GM19240 (cell line): ENCODE measurements around the gene IRF2.
A peak's percentile ranks its signal among the peaks of the same experiment; 100 is the strongest.

Experiments
- DNase-seq: peaks from one replicate; pipeline ENCODE4 v3.0.0; 2011; ENCODE audit warnings: low spot score; ENCODE audit not compliant: insufficient read length

The IRF2 gene

DNA sequence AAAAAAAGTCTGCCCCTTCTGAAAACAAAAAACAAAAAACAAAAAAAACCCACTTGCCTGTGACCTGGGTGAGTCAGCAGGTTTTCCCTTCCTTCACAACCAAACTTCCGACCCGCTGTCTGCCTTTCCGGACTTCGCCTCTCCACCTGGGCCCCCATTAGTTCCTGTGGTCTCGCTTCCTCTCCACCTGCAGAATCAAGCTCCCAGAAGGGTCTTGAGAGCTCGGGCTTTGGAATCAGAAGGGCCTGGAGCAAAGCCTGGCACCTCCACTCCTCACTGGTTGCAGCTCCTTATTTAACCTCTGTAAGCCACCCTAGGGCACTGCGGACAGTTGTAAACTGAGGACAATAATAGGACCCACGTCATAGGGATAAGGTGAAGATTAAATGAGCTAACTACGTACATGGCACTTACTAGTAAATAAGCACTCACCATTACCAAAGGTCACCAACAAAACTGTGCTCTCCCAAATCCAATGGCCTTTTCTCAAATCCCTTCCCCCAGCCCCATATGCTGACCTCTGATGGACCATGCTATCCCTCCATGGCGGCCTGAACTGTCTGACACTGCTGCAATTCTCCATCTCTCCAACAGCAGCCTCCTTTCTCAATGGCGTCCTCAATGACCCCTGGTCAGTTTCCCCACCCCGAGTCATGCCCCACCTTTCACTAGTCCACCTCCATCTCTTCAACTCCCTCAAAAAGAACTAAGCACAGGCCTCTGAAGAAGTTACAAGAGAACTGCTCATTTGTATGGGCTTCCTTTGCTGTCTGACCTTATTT is 64.2 kb downstream of the IRF2 start:
- no peak for DNase-seq

DNA sequence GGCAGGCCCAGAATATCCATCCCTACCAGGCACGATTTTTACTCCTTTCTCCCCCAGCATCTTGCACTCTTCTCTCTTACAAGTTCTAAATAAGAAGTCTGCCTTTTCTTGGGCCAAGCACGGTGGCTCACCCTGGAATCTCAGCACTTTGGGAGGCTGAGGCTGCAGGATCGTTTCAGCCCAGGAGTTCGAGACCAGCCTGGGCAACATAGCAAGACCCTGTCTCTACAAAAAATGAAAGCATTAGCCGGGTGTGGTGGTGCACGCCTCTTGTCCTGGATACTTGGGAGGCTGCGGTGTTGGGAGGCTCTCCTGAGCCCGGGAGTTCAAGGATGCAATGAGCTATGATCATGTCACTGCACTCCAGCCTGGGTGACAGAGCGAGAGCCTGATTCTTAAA is 64.8 kb downstream of the IRF2 start:
- no peak for DNase-seq

DNA sequence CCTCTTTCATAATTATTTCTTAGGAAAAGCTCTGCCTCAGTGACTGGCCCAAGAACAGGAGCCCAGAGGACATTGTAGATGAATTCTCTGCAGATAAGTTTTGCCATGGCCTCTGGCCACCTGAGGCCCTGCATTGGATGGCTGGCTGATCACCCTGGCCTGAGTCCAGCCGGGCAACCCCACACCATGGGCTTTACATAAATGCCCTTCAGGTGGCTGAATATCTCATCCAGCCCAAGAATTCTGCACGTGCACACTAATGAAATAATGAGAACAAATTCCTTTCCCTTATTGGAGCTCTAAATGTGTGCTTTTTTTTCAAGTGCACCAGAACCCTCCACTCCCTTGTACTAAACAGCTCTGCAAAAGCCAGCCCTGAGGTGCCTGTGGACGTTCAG is 65.7 kb downstream of the IRF2 start:
- no peak for DNase-seq

DNA sequence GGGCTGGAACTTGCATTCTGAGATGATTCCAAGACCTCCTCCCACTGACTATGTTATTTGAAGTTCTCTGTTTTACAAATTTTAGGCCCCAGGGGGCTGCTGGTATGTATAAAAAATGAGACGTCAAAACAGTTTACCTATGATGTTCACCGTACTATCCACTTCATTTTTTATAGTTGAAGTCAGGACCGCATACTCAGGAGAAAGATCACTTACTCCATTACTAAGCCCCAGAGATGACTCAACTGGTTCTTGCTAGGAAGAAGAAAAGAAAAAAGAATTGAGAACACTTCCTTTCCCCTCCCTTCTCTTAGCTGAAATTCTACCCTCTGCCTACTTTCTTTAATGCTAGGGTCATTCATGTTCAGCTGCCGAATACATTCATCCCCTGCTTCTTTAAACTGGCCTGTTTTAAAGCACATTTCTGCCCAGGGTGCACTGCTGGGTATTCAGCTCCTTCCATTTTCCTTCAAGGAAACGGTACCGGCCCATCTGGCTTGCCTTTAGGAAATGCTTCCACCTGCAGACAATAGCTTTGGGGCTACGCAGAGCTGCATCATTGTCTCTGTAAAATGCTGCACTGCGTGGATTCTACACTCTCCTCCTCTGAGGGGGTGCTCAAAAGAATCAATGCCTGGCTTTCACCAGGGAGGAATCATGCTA is 66.2 kb downstream of the IRF2 start:
- no peak for DNase-seq

DNA sequence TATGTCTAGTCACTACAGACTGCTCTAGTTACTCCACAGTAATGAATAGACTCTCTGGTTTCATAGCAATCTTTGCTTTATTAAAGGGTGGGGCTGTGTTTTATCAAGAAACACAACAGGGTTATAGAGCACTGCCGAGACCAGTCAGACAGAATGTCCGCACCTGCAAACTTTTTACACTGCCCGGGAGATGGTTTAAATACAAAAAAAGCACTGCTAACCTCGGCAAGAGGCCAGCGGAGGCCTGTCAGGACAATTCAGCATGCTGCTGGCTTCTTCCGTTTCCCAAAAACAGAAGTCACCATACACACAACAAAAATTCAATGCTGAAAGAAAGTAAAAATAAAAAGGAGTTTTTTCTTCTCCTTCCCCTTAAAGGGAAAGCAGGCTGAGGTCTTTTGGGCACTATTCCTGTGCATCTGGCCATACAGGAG is 67.4 kb downstream of the IRF2 start:
- no peak for DNase-seq

DNA sequence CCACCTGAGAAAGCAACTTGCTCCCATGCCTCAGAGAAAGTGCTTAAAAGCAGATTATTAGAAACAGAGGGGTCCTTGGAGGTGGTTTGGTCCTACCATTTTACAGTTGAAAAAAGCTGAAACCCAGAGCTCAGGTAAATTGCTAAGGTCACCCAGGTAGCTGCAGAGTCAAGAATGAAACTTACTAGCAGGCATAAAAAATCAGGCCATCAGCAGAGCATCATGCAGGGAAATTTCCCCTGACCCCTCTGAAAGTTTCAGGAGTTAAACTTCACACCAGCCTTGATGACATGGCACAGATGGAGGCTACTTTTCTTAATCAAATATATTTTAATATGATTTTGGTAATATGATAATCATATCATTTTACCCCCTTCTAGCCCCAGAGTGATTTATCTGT is 70.3 kb downstream of the IRF2 start:
- no peak for DNase-seq

DNA sequence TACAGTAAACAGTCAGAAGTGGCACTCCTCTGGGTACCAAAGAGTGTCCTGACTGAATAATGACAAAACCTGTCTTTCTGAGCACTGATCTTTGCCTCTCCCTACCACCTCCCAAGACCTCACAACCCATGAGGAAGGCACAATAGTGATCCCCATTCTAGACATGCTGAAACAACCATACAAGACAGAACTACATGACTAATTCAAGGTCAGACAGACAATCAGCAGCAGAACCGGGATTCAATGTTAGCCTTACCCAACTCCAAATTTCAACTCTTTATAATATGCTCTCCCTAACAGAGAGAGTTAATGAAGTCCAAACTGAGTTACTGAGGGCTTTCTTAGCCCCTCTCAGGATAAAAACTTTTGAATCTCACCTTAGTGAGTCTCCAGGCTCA is 71.0 kb downstream of the IRF2 start:
- no peak for DNase-seq

DNA sequence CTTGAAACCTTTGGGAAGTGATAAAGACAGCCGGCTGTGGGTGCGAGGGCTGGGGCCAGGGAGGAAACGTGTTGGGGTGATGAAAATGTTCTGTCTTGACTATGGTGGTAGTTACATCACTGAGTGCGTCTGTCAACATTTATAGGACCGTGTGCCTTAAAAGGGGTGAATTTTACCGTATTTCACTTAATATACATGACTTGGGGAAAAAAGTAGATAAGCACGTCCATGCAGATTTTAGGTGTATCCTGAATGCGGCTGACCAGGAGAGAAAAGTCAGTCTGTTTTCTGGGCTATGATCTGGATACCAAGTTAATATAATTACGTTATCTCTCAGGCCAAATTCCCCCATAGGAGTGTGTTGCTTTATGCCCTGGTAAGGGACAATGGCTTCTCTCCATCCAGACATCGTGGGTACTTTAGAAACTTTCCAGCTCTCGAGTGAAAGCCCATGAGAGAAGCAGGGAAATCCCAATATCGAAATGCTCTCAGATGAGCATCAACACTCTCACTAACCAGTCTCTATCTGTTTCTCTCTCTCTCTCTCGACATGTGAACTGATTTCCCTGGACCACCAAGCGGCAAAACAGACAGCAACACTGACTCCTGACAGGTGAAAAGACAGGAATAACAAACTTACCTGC is 71.5 kb downstream of the IRF2 start:
- no peak for DNase-seq

DNA sequence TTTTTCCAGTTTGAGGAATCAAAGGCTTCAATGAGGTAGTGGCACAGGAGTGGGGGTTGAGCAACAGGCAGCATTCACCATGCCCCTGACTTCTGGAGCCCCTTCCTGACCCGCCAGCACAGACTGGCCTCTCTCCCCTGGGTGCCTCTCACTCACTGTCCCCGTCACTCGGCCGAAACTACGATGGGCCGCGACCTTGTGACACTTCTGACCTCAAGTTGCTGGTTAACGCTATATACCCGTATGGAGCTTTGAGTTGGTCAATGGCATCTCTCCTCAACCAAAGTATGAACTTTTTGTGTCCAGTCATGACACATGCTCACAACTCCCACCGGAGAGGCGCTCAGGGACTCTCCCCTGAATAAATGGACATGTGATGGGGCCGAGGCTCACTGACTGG is 72.1 kb downstream of the IRF2 start:
- no peak for DNase-seq

DNA sequence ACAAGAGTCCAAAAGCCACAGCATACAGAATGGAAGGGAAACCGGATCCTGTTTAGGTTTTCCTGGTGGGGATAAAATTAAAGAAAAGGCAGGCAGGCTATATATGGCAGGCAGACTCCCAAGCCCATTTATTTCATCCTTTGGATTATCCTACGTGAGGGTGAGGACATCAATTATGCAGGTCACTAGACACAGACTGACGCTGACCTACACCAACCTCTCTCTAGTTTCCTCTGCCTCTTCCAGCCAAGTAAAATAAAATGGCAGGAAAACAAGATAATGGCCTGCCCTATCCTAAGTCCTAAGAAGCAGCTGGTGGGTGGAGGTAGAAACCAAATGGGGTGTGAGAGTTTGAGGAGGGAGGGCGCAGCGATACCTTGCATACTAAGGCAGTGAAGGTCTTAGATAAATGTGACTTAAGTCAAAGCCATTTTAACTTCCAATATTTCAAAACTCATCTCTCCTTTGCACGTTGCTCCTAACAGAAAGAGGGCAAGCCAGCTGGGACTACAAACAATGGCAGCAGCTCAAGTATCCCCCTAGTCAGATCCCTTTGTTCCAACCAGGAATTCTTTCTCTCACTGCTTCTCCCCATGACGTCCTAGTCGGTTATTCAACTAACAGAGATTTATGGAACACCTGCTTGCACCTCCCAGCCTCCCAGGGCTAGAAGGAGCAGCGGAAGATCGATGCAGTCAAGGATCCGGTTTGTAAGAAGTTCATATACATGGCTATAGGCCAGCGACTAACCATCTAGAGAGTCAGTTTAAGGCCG is 72.8 kb downstream of the IRF2 start:
- DNase-seq: no peak

DNA sequence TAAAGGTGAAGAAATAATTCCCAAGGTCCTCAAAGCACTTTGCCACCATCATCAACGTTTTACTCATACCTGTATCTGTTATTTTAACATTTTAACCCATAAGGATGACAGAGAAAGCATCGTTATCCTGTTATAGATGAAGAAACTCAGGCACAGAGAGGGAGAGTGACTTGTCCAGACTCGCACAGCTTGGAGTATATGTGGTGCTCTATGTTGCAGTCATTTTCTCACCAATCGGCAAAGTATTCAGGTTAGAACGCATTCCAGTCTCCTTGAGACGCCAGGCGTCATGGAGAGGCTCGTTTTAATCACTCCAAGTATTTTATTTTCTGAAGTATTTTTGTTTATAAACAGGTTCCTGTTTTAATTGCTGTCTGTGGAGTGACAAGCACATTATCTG is 73.5 kb downstream of the IRF2 start:
- no peak for DNase-seq

DNA sequence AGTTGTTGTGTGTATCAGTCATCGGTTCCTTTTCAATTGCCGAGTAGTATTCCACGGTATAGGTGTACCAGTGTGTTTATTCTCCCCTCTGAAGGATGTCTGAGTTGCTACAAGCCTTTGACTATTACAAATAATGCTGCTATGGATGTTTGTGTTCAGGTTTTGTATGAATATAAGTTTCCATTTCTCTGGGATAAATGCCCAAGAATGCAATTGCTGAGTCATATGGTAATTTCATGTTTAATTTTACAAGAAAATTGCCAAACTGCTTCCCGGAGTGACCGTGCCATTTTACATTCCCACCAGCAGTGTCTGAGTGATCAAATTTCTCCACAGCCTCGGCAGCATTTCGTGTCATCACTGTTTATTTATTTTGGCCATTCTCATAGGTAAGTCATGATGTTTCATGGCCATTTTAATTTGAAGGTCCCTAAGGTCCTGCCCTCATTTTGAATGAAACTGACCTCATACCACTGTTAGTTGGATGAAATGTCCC is 73.9 kb downstream of the IRF2 start:
- DNase-seq: no peak

DNA sequence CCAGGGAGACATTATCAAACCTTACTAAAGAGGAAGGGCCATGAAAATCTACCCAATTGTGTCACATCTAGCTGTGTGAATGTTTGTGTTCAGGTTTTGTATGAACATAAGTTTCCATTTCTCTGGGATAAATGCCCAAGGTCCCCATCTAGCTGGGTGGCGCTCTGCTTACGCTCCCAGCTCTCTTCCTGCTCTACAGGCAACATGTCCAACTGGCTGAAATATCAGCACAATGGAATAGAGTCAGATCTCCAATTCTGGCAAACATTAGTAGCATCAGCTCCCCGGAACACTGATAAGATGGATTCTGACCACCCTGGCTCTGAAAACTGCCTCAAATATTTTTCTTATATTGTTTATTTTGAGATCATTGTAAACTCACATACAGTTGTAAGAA is 74.8 kb downstream of the IRF2 start:
- no peak for DNase-seq

DNA sequence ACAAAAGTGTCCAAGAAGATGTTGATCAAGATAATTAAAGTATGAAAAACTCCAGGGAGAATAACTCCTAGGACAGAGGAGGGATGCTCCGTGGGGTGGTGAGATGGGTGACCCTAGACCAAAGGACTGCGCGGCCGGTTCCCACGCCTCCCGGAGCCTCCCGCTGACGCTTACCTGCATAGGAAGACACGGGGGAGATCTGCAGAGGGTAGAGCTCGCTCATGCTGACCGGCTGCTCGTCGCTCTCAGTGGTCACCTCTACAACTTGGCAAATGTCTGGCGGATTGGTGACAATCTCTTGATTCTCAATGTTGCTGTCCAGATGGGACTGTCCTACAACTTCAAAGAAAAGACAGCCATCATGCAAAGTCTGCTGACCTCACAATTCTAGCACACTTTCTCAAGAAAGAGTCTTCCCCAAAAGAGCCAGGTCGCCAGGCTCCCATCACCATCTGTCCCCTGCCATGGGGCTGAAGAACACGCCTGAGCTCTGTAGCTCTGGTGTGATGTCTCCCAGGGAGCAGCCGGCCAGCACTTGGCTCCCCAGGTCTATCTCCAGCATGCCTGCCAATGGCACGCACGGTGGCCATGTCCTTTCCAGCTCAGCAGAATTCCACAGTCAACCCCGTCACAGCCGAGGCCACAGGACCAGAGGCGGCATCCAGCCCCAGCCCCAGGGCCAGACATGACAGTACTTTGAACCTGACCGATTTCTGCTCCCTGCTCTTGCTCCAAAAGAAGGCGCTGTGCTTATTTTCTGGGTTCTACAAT is 75.4 kb downstream of the IRF2 start:
- no peak for DNase-seq

DNA sequence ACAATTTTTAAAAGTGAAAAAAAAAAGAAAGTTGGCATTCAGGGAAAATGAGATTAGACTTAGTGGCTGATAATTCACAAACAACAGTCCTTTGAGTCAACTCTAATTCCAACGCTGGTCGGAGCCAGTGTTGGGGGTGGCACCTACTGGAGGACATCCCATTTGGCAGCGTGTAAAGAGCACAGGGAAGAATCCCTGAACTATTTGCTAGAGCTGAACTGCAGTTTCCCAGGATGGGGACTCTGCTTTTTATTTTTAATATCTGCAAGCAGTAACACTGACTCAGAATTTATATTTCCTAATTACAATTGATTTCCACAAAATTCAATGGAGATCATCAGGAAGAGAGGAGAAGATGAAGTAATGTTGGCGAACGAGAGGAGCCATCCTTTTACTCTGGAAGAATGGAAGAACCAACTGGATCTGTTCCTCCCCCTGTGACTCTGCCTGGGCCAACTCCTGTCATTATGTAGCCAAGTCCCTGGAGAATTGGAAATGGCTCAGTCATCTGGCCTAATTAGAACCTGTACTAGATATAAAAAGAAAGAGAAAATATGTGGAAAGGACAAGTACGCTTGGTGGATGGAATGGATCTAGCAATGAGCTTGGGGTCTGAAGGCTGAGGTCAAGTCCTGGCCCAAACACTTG is 76.7 kb downstream of the IRF2 start:
- DNase-seq: no peak

DNA sequence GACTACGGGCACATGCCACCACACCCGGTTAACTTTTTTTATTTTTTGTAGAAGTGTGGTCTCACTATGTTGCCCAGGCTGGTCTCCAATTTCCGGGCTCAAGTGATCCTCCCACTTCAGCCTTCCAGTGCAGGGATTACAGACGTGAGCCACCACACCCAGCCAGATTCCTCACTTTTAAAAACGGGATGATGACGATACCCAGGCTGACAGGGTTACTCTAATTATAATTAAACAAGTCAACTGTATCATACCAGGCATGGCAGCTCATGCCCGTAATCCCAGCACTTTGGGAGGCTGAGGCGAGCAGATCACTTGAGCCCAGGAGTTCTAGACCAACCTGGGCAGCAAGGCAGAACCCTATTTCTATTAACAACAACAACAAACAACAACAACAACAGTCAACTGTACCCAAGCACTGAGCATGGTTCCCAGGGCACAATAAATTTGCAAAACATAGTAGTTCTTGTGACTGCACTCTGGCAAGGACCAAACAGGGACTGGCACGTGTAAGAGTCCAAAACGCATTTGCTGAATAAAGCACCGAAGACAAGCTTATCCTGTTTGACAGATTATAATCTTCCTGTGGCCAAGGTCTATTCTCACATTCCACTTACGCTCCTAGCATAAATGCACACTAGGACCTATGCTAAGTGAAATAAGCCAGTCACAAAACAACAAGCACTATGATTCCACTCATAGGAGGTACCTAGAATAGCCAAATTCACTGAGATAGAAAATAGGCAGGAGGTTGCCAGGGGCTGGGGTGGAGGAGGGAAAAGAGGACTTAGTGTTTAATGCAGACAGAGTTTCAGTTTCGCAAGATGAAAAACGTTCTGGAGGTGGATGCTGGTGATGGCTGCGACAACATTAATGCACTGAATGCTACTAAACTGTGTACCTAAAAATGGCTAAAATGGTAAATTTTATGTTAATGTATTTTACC is 77.5 kb downstream of the IRF2 start:
- DNase-seq: no peak

DNA sequence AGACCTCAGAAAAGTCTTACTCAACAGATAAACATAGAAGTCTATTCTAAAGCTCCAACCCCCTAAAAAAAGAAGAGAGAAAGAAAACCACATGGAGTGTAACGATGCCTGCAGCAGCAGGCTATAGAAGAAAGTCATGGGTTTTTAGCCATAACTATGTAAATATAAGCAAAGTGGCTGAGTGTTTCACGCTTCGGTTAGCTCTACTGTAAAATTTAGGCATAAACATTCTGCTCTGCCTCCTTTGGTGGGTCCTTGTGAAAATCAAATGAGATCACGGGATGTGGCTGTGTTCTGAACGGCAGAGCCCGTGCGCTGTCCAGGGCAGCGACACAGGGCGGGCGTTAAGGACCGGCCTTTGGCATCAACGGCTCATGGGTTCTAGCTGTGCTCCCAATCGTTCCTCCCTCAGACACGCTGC is 78.4 kb downstream of the IRF2 start:
- DNase-seq: peak; percentile 37

DNA sequence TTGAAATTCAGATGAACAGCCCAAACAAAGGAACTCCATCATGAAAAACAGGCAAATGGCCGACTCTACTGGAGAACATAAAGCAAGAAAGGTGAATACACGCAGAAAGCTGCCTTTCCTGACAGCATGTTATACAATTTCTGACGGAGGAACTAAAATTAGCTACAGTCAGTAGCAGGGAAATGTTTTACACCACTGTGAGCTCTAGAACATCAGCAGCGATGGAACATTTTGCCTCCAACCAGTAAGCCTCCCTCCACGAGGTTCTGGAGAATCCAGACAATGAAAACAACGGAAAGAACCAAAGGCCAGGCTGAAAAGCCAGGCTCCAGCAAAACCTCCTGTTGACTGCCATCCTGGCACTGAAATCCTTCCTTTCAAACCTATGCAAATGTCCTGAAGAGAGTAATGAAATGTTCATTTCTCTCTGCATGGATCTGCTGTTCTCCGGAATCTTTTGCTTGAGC is 78.9 kb downstream of the IRF2 start:
- DNase-seq: no peak
